ENCODE data around the gene MAGIX.
"Not testable (repeated sequence)": the region's sequence is repeated elsewhere in the genome, so short reads cannot be mapped to it uniquely, and the experiment has no call there.

Gene MAGIX

GRCh38 chrX:49142264-49142663, 20.3 kb upstream of the MAGIX start:
- H3K4me3 ChIP-seq (ENCODE audit: low read length); H3K9ac ChIP-seq (ENCODE audit: low read depth, low read length); H3K4me1 ChIP-seq (ENCODE audit: control insufficient read depth, insufficient read depth, low read length); H3K36me3 ChIP-seq (ENCODE audit: insufficient read depth, low read length); H3K27me3 ChIP-seq (ENCODE audit: control insufficient read depth, insufficient read depth, low read length); H3K9me3 ChIP-seq (replicated peaks; ENCODE audit: low read length); H3K4me2 ChIP-seq (ENCODE audit: low read length): not testable (repeated sequence)

- not testable (repeated sequence) for H3K9me3 ChIP-seq (replicated peaks; ENCODE audit: low read length); H3K27me3 ChIP-seq (ENCODE audit: control insufficient read depth, insufficient read depth, low read length); H3K4me3 ChIP-seq (ENCODE audit: low read length); H3K9ac ChIP-seq (ENCODE audit: low read depth, low read length); H3K36me3 ChIP-seq (ENCODE audit: insufficient read depth, low read length); H3K4me2 ChIP-seq (ENCODE audit: low read length); H3K4me1 ChIP-seq (ENCODE audit: control insufficient read depth, insufficient read depth, low read length)
Measured at GRCh38 chrX:49143154-49143553, 19.4 kb upstream of the MAGIX start.

- no peaks in the 10 kb centered on the region for H3K4me1 ChIP-seq (ENCODE audit: control insufficient read depth, insufficient read depth, low read length)
- no peaks in the 10 kb centered on the region for H3K9me3 ChIP-seq (replicated peaks; ENCODE audit: low read length)
- H3K36me3 ChIP-seq (ENCODE audit: insufficient read depth, low read length) = no peaks in the 10 kb centered on the region
- no peak overlapping the region for H3K4me3 ChIP-seq (ENCODE audit: low read length)
- no peak overlapping the region for H3K4me2 ChIP-seq (ENCODE audit: low read length)
- H3K27me3 ChIP-seq (ENCODE audit: control insufficient read depth, insufficient read depth, low read length) = no peaks in the 10 kb centered on the region
- H3K9ac ChIP-seq (ENCODE audit: low read depth, low read length) = no peak overlapping the region
Measured at GRCh38 chrX:49147282-49147681, 15.3 kb upstream of the MAGIX start.

GRCh38 chrX:49147936-49148335, 14.6 kb upstream of the MAGIX start:
- H3K36me3 ChIP-seq (ENCODE audit: insufficient read depth, low read length) = no peaks in the 10 kb centered on the region
- no peak overlapping the region for H3K9ac ChIP-seq (ENCODE audit: low read depth, low read length)
- no peak overlapping the region for H3K4me3 ChIP-seq (ENCODE audit: low read length)
- H3K4me2 ChIP-seq (ENCODE audit: low read length) = no peak overlapping the region
- no peaks in the 10 kb centered on the region for H3K9me3 ChIP-seq (replicated peaks; ENCODE audit: low read length)
- no peaks in the 10 kb centered on the region for H3K27me3 ChIP-seq (ENCODE audit: control insufficient read depth, insufficient read depth, low read length)
- H3K4me1 ChIP-seq (ENCODE audit: control insufficient read depth, insufficient read depth, low read length) = no peaks in the 10 kb centered on the region

GRCh38 chrX:49148390-49149100, 14.0 kb upstream of the MAGIX start:
- H3K9ac ChIP-seq (ENCODE audit: low read depth, low read length); H3K4me2 ChIP-seq (ENCODE audit: low read length); H3K36me3 ChIP-seq (ENCODE audit: insufficient read depth, low read length); H3K4me3 ChIP-seq (ENCODE audit: low read length); H3K9me3 ChIP-seq (replicated peaks; ENCODE audit: low read length); H3K4me1 ChIP-seq (ENCODE audit: control insufficient read depth, insufficient read depth, low read length); H3K27me3 ChIP-seq (ENCODE audit: control insufficient read depth, insufficient read depth, low read length): not testable (repeated sequence)

GRCh38 chrX:49149291-49149690, 13.3 kb upstream of the MAGIX start:
- H3K4me3 ChIP-seq (ENCODE audit: low read length); H3K4me1 ChIP-seq (ENCODE audit: control insufficient read depth, insufficient read depth, low read length); H3K9me3 ChIP-seq (replicated peaks; ENCODE audit: low read length); H3K9ac ChIP-seq (ENCODE audit: low read depth, low read length); H3K4me2 ChIP-seq (ENCODE audit: low read length); H3K27me3 ChIP-seq (ENCODE audit: control insufficient read depth, insufficient read depth, low read length); H3K36me3 ChIP-seq (ENCODE audit: insufficient read depth, low read length): not testable (repeated sequence)

- Histone ChIP-seq H3K4me3 (ENCODE audit: low read length) (no peak overlapping the region), H3K27me3 (ENCODE audit: control insufficient read depth, insufficient read depth, low read length) (no peaks in the 10 kb centered on the region), H3K4me2 (ENCODE audit: low read length) (no peak overlapping the region), H3K9ac (ENCODE audit: low read depth, low read length) (no peak overlapping the region), H3K9me3 (replicated peaks; ENCODE audit: low read length) (no peaks in the 10 kb centered on the region), H3K36me3 (ENCODE audit: insufficient read depth, low read length) (no peaks in the 10 kb centered on the region), H3K4me1 (ENCODE audit: control insufficient read depth, insufficient read depth, low read length) (peaks cover 3% of the 10 kb centered on the region)
Measured at GRCh38 chrX:49153467-49153866, 9.1 kb upstream of the MAGIX start.

- Histone ChIP-seq H3K9me3 (replicated peaks; ENCODE audit: low read length) (no peaks in the 10 kb centered on the region), H3K4me3 (ENCODE audit: low read length) (peak overlapping the region; percentile 78), H3K4me2 (ENCODE audit: low read length) (peak overlapping the region; percentile 95), H3K27me3 (ENCODE audit: control insufficient read depth, insufficient read depth, low read length) (no peaks in the 10 kb centered on the region), H3K4me1 (ENCODE audit: control insufficient read depth, insufficient read depth, low read length) (peaks cover 3% of the 10 kb centered on the region), H3K9ac (ENCODE audit: low read depth, low read length) (peak overlapping the region; percentile 91), H3K36me3 (ENCODE audit: insufficient read depth, low read length) (no peaks in the 10 kb centered on the region)
Measured at GRCh38 chrX:49155243-49155899, 7.2 kb upstream of the MAGIX start.

GRCh38 chrX:49155900-49156837, 6.4 kb upstream of the MAGIX start:
- H3K4me1 ChIP-seq (ENCODE audit: control insufficient read depth, insufficient read depth, low read length) = peaks cover 3% of the 10 kb centered on the region
- peak overlapping the region; percentile 91 for H3K9ac ChIP-seq (ENCODE audit: low read depth, low read length)
- H3K9me3 ChIP-seq (replicated peaks; ENCODE audit: low read length) = no peaks in the 10 kb centered on the region
- no peaks in the 10 kb centered on the region for H3K27me3 ChIP-seq (ENCODE audit: control insufficient read depth, insufficient read depth, low read length)
- H3K36me3 ChIP-seq (ENCODE audit: insufficient read depth, low read length) = no peaks in the 10 kb centered on the region
- peak overlapping the region; percentile 95 for H3K4me2 ChIP-seq (ENCODE audit: low read length)
- H3K4me3 ChIP-seq (ENCODE audit: low read length) = peak overlapping the region; percentile 78

GRCh38 chrX:49157194-49157593, 5.4 kb upstream of the MAGIX start:
- Histone ChIP-seq H3K9ac (ENCODE audit: low read depth, low read length) (no peak overlapping the region), H3K4me3 (ENCODE audit: low read length) (no peak overlapping the region), H3K27me3 (ENCODE audit: control insufficient read depth, insufficient read depth, low read length) (no peaks in the 10 kb centered on the region), H3K4me1 (ENCODE audit: control insufficient read depth, insufficient read depth, low read length) (peaks cover 3% of the 10 kb centered on the region), H3K4me2 (ENCODE audit: low read length) (no peak overlapping the region), H3K9me3 (replicated peaks; ENCODE audit: low read length) (no peaks in the 10 kb centered on the region), H3K36me3 (ENCODE audit: insufficient read depth, low read length) (no peaks in the 10 kb centered on the region)

- Histone ChIP-seq H3K4me2 (ENCODE audit: low read length) (no peak overlapping the region), H3K9ac (ENCODE audit: low read depth, low read length) (no peak overlapping the region), H3K36me3 (ENCODE audit: insufficient read depth, low read length) (no peaks in the 10 kb centered on the region), H3K4me1 (ENCODE audit: control insufficient read depth, insufficient read depth, low read length) (peaks cover 6% of the 10 kb centered on the region), H3K27me3 (ENCODE audit: control insufficient read depth, insufficient read depth, low read length) (no peaks in the 10 kb centered on the region), H3K9me3 (replicated peaks; ENCODE audit: low read length) (no peaks in the 10 kb centered on the region), H3K4me3 (ENCODE audit: low read length) (no peak overlapping the region)
Measured at GRCh38 chrX:49160908-49161307, 1.6 kb upstream of the MAGIX start.
